NT2/D1 (cell line): ENCODE data around the gene KLF13.

Source experiments
- YY1 ChIP-seq: IDR thresholded peaks from 2 replicates; pipeline ENCODE4 v1.6.1; 2011; ENCODE audit not compliant: insufficient read length, insufficient read depth
- ZNF274 ChIP-seq: IDR thresholded peaks from 2 replicates; pipeline ENCODE4 v1.6.1; 2011; ENCODE audit warnings: mild to moderate bottlenecking, low read depth, low read length

- TF ChIP-seq ZNF274, result no peak
- TF ChIP-seq YY1, result no peak
Measured at GRCh38 chr15:31331389-31331788, 4.8 kb downstream of the KLF13 start.
